ENCODE data around the gene PCDHGB5.
"Not testable (repeated sequence)": the region's sequence is repeated elsewhere in the genome, so short reads cannot be mapped to it uniquely, and the experiment has no call there.

PCDHGB5 gene

GRCh38 chr5:141397756-141398551, at the start of gene PCDHGB5:
Gene PCDHGB5 (plus strand): TSS chr5:141397947. CDS start chr5:141398128, 181 bp downstream.
- peak in 1 of 2 experiments; percentile 58 for DNase-seq

GRCh38 chr5:141349917-141350619, 47.7 kb upstream of the PCDHGB5 start, which contains the start of gene PCDHGB1:
Gene PCDHGB1 (plus strand): TSS chr5:141350099. CDS start chr5:141350261, 162 bp downstream.
- peak in 1 of 2 experiments; percentile 48 for DNase-seq

- DNase-seq: no peak
Measured at GRCh38 chr5:141351591-141351990, 46.2 kb upstream of the PCDHGB5 start.

GRCh38 chr5:141354900-141355469, 42.8 kb upstream of the PCDHGB5 start, which contains the start of gene PCDHGA4:
Gene PCDHGA4 (plus strand): TSS chr5:141355021. CDS start chr5:141355108, 87 bp downstream.
- no peak for DNase-seq

GRCh38 chr5:141355641-141356040, 42.1 kb upstream of the PCDHGB5 start:
- DNase-seq: no peak

GRCh38 chr5:141356133-141356532, 41.6 kb upstream of the PCDHGB5 start:
- no peak for DNase-seq

- DNase-seq: no peak
Measured at GRCh38 chr5:141356950-141357349, 40.8 kb upstream of the PCDHGB5 start.

GRCh38 chr5:141359790-141360426, 37.8 kb upstream of the PCDHGB5 start, which contains the start of gene PCDHGB2:
Gene PCDHGB2 (plus strand): TSS chr5:141359994. CDS start chr5:141360136, 142 bp downstream.
- no peak for DNase-seq

GRCh38 chr5:141360685-141361084, 37.1 kb upstream of the PCDHGB5 start:
- DNase-seq: no peak

- DNase-seq: no peak
Measured at GRCh38 chr5:141362719-141363118, 35.0 kb upstream of the PCDHGB5 start.

GRCh38 chr5:141363952-141364660, 33.6 kb upstream of the PCDHGB5 start, which contains the start of gene PCDHGA5:
Gene PCDHGA5 (plus strand): TSS chr5:141364162. CDS start chr5:141364331, 169 bp downstream.
- DNase-seq: no peak

GRCh38 chr5:141366016-141366896, 31.5 kb upstream of the PCDHGB5 start:
- DNase-seq: no peak

GRCh38 chr5:141369994-141370848, 27.5 kb upstream of the PCDHGB5 start, which contains the start of gene PCDHGB3:
Gene PCDHGB3 (plus strand): TSS chr5:141370242. CDS start chr5:141370395, 153 bp downstream.
- DNase-seq: no peak

- DNase-seq: no peak
Measured at GRCh38 chr5:141371572-141372475, 25.9 kb upstream of the PCDHGB5 start.

- no peak for DNase-seq
Measured at GRCh38 chr5:141373673-141374317, 24.0 kb upstream of the PCDHGB5 start, which contains the start of gene PCDHGA6. Gene PCDHGA6 (plus strand): TSS chr5:141373891. CDS start chr5:141374084, 193 bp downstream.

- no peak for DNase-seq
Measured at GRCh38 chr5:141374627-141375026, 23.1 kb upstream of the PCDHGB5 start.

GRCh38 chr5:141375444-141376155, 22.1 kb upstream of the PCDHGB5 start:
- DNase-seq: not testable (repeated sequence)

Measured in activated T-cell treated with anti-CD3 and anti-CD28 coated beads, Interleukin-2, amount 50 U/mL, for 48 hours (primary cell).